Activated T-cell treated with anti-CD3 and anti-CD28 coated beads for 24 hours (primary cell): ENCODE measurements around the gene OR52W1.

Source experiments
- DNase-seq: peaks from one replicate; pipeline ENCODE4 v3.0.0-alpha.2; 2020; ENCODE audit warnings: low read depth

OR52W1 gene, protein sequence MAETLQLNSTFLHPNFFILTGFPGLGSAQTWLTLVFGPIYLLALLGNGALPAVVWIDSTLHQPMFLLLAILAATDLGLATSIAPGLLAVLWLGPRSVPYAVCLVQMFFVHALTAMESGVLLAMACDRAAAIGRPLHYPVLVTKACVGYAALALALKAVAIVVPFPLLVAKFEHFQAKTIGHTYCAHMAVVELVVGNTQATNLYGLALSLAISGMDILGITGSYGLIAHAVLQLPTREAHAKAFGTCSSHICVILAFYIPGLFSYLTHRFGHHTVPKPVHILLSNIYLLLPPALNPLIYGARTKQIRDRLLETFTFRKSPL

DNA sequence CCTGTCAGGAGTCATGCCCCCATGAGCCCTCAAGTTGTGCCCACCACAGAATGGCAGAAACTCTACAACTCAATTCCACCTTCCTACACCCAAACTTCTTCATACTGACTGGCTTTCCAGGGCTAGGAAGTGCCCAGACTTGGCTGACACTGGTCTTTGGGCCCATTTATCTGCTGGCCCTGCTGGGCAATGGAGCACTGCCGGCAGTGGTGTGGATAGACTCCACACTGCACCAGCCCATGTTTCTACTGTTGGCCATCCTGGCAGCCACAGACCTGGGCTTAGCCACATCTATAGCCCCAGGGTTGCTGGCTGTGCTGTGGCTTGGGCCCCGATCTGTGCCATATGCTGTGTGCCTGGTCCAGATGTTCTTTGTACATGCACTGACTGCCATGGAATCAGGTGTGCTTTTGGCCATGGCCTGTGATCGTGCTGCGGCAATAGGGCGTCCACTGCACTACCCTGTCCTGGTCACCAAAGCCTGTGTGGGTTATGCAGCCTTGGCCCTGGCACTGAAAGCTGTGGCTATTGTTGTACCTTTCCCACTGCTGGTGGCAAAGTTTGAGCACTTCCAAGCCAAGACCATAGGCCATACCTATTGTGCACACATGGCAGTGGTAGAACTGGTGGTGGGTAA is at the start of gene OR52W1:
Gene OR52W1, plus strand, starts transcription at position 51 of the 637 bp plus-strand sequence. Its CDS starts 0 bp downstream, at position 51.
- DNase-seq: no peak

DNA sequence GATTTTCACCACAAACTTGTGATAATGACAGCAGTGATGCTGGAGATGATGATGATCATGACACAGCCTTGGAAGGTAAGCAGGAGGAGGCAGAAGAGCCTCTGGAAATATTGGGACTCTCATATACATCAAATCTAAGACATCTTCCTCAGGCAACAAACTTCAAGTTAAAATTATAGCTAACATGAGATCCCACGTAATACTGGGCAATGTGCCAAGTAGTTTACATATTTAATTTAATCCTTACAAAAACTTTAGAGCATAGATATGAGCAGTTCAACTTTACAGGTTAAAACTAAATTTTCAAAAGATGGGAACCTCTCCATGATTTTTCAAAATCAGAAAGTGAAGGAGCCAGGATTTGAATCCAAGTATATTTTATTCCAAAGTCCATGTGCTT is 47.9 kb upstream of the OR52W1 start:
- no peak for DNase-seq

DNA sequence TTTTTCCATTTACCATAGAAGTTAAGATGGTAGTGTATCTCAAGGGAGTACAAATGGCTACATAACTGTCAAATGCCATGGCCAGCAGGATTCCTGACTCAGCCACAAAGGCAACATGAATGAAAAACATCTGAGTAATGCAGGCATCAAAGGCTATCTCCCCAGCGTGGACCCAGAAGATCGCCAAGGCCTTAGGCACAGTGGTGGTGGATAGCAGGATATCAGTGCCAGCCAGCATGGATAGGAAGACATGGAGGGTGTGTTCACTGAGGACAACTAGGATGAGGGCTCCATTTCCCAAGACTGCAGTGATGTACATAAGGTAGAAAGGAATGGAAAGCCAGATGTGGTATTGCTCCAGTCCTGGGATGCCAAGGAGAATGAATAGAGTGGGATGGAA is 46.9 kb upstream of the OR52W1 start:
- no peak for DNase-seq

DNA sequence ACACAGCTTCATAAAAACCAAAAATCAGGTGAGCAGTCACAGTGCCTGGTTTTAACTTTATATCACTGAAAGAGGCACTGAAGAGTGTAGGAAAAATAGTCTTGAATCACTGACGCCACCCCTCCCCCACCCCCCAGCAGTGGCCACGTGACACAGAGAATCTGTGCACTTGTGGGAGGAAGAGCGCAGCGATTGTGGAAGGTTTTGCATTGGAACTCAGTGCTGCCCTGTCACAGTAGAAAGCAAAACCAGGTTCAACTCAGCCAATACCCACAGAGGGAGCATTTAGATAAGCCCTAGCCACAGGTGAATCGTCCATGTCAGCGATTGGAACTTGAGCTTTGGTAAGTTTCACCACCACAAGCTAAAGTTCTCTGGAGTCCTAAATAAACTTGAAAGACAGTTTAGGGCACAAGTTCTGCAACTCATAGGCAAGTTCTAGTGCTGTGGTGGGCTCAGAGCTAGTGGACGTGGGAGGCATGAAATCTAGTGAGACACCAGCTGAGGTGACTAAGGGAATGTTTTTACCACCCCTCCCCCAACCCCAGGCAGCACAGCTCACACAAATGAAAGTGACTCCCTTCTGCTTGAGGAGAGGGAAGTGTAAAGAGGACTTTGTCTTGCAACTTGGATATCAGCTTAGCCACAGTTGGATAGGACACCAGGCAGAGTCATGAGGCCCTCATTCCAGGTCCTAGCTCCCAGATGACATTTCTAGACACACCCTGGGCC is 42.2 kb upstream of the OR52W1 start:
- DNase-seq: no peak

DNA sequence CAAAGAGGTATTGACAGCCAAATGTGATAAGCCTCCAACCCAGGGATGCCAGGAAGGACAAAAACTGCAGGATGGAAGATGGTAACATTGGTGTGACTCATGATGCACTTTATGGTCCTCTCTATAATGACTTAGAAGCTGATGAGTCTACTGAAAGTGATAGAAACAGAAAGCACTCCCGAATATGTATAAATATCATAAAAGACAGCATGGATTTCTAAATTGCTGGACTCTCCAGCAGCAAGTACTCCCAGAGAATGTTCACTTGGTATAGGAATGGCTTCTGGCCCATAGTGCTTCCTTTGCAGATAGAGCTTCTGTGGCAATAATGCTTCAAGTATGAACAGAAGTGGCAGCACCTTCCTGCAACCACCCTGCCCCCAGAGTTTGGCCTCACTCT is 28.8 kb upstream of the OR52W1 start, which contains the start of gene OR52B2:
Gene OR52B2, minus strand, starts transcription at position 101 of the 400 bp plus-strand sequence. Its CDS starts 0 bp downstream, at position 101.
- no peak for DNase-seq

DNA sequence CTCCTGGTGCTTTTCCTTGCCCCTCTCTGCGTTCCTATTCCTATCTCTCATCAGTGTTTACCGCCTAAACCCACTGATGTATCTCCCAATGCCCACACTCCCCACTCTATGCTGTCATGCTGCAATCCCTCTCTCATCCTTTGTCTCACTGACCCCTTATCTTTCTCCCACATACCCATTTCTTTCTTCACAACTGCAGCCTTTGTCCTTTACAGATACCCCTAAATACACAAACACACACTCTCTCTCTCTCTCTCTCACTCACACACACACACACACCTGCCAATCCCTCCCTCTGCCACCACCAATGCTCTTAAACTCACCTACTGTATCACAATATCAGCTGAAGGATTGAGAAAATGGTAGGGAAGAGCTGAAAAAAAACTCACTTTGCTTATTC is 23.6 kb upstream of the OR52W1 start:
- no peak for DNase-seq

DNA sequence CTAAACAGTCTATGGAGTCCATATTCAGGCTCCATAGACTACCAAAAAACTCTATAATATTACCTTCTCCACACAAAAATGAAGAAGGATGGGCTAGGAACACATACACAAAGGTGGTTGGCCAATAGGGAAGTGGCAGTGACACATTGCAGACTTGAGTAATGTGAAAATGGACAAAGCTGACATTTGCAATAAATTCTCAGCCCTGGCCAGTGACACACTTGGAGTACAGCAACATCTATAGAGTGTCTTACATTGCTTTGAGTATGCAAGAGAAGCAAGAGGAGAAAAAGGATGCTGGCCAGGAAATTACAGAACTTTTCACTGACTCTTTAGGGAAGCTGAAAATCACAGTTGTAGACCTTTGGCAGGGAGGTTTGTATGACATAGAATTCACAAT is 7.3 kb upstream of the OR52W1 start:
- DNase-seq: no peak

DNA sequence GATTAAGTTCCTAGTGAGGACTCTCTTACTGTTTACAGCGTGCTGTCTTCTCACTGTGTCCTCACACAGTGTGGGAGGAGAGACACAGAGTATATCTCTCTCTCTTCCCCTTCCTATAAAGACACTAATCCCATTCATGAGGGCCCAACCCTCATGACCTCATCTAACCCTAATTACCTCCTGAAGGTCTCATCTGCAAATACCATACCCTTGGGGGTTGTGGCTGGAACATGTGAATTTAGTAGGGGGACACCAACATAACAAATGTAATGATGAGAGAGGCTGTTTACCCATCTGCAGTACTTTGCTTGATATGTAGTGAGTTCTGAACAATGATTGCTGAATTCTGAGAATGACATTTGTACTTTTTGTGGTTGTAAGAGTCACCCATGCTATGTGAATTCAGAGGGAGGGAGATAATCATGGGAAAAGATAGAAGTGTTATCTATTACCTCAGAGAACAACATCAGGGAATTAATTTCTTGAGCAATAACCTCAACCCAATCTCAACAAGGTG is 4.9 kb upstream of the OR52W1 start:
- DNase-seq: no peak

DNA sequence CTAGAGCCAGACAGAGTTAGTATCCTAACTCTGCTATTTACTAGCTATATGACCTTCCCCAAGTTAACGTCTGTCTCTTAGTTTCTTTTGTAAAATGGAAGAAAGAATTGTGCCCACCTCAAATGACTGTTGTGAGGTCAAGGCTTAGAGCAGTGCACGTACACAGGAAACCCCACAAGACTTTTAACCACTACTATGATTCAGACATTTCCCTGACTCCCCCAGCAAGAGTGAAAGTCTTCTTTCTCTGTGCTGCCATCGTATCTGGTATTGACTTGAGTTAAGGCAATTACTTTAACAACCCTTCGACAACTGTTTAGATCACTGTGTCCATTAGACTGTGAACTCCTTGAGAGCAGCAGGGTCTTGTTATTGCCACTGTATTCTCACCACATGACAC is 2.6 kb upstream of the OR52W1 start:
- DNase-seq: no peak

DNA sequence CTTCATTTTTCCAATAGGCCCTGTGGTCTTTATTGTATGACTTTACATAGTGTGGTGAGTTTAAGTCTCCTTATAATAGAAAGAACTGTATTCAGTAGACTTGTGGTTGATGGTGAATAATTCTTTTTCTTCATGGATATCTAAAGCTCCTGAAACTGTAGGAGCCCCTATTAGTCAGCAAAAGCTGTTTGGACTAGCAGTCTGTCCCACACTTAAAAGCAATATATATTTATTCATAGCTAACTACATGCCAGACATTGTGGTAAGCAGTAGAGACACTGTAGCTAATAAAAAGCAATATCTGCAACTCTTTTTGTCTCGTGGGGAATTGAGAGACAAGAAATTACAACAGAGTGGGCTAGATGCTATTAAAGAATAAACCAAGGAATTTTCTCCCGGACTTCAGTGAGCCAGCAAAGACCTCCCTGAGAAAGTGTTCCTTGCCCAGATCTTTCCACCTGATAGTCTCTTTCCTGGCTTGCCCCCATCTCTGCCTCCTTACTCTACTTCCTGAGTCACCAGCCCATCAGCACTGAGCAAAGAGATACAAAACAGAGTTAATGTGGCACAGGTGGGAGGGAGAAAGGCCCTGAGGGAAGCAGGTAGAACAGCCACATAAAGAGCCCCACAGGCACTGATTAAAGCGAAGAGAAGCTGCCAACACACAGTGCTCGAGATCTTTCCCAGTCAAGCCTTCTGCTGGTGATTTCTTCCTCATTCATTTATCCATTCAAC is 1.4 kb upstream of the OR52W1 start:
- no peak for DNase-seq

DNA sequence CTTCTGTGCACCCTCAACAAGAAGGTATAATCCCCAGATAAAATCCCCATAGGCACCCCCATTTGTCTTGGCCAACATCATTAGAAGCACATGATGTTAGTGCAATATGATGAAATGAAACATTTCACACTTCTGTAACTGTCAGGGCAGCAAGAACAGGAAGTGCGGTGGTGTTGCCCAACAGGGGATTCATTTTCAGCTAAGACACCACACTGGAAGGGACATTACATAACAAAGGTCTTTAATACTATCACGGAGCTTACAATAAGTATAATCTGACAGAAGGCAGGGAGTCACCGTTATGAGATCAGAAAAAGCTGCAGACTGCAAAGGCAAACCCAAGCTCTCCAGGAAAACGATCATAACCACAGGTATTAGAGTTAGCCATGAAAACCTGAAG is 2.0 kb downstream of the OR52W1 start:
- no peak for DNase-seq

DNA sequence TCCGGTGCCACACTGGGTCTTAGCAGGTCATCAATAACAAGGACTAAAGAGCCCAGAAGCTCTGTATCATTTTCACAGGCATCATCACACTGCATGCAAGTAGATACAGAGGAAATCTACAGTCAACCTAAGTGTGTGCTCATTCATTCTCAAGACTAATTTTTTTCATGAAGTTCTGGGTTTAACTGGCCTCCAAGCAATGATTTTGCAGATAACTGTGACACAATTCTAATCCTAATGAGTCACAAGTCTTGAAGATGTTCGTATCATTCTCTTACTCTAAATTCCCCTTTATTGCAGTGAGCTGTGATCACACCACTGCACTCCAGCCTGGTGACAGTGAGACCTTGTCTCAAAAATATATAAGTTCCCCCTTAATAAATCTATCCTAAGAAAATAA is 2.5 kb downstream of the OR52W1 start:
- DNase-seq: no peak

DNA sequence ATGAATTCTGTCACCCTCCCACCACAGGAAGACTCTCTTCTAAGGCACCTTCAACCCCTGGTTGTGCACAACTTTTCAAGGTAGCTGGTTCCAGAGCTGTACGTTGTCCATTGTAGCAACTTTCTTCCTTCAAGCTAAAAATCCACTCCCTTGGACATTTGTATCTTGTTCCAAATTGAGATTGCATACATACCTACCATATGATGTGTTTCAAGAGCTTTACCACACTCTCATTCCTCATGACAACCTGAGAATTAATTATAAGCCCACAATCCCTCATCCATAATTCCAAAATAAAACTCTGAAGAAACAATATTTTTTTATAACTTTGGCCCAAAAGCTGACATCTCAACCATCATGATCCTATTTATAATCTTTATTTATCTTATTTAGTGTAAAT is 3.0 kb downstream of the OR52W1 start:
- DNase-seq: no peak

DNA sequence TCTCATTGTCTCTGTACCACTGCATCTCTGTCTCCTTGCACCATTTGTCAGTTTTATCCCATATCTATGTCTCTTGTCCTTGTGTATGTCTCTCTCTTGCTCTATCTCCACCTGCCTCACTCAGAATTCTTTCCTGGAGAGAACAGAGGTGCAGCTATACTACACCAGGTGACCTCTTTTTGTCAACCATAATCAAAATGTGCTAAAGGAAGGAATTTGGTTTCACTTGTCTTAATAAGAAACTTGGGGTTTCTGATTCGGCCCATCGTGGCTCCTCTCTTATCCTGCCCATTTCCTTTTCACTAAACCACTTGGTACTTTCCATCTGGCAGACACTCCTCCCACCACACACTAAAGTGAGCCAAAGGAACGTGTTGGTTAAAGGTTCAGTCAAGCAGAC is 4.3 kb downstream of the OR52W1 start:
- no peak for DNase-seq

DNA sequence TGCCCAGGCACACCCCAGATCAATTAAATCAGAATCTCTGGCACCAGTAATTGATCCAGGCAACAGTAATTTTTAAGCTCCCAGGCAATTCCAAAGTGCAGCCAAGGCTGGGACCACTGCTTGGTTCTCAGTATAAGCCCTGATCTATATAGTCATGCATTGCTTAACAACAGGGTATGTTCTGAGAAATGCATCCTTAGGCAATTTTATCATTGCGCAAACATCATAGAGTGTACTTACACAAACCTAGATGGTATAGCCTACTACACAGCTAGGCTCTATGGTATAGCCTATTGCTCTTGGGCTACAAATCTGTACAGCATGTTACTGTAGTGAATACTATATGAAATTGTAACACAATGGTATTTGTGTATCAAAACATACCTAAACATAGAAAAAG is 5.7 kb downstream of the OR52W1 start:
- no peak for DNase-seq

DNA sequence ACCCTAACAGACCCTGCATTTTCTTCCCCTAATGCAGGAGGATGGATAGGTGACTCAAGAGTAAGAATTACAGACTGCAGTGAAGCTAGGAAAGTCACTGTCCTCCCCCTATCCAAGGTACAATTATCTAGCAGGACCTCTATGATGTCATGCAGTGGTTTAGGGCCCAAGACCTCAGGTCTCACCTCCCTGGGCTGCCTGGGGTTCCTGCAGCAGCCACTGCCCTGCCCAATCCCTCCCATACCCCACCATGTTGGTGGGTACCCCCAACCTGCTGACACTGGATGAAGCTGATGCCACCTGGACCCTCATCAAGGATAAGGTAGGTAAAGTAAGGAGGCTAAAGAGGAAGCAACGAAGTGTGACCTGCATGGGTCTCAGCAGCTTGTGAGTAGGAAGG is 6.3 kb downstream of the OR52W1 start, which contains the start of gene C11orf42:
Gene C11orf42, plus strand, starts transcription at position 192 of the 400 bp plus-strand sequence. Its CDS starts 59 bp downstream, at position 251.
- DNase-seq: no peak

DNA sequence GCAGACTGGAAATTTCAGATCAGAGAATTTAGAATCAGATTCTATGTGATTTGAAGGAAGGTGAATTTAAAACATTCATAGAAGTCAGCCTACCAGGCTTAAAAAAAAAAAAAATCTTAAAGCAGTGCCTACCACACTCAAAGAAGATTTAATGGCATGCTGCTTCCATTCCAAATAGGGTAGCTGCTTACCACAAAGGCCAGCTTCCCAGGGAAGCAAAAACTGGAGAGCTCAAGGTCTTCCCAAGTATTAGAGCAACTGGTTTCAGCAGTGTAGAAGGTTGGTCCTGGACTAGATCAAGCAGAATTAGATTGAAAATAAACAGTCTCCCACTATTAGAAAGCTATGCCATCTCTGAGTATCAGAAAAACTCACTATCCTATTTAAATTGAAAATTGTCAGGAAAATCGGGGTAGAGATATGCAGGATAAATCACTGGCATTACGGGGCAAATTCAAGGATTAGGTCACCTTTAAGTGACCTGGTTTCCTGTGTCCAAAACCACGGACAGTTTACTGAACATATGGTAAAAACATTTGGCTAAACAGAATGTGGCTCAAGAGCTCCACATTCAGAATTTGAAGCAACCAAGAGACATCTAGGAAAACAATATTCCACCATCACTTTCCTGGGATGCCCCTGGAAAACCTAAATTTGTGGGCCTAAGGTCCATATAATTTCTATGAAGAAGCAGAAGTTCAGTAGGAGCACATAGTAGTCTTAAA is 7.6 kb downstream of the OR52W1 start:
- DNase-seq: no peak

DNA sequence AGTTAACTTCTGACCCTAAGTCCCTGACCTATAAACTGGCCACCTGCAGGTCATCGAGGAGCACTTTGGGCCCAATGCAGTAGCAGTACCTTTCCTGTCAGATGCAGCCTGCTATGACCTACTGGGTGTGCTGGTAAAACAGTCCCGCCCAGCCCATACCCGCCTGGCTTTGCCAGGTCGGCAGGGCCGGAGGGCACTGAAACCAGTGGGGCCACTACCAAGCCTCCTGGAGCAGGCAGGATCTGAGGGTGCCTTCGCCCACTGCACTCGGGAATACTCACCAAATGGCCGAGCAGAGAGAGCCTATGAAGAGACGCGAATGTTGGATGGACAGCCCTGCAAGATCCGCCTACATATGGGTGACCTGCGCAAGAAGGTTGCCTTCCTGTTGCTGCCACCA is 10.8 kb downstream of the OR52W1 start:
- DNase-seq: no peak

DNA sequence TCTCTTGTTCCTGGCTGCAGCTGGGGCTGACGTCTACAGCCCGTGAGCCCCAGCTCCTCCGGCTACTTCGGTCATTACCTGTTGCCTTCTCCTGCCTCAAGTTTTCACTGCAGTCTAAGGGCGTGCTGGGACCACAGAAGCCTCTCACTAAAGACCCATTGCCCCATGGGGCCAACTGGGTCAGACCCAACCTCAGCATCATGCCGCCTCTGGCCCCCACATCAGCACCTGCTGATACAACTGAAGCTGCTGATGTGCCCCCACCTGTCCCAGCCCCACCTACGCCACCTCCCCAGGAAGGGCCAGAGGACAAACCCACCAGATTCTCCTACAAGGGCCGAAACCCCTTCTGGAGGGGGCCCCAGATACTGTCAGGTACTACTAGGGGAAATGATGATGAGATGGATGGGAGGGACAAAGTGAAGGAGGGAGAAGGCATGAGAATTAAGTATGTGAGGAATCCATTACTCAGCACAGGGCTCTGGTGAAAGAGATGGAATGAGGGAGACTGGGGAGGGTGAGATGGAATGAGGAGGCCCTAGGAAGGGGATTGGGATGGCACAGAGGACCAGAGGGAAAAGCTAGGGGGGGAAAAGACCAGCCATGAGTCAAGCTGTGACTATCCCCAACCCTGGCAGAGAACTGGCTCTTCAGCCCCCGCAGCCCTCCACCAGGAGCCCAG is 11.4 kb downstream of the OR52W1 start:
- DNase-seq: no peak

DNA sequence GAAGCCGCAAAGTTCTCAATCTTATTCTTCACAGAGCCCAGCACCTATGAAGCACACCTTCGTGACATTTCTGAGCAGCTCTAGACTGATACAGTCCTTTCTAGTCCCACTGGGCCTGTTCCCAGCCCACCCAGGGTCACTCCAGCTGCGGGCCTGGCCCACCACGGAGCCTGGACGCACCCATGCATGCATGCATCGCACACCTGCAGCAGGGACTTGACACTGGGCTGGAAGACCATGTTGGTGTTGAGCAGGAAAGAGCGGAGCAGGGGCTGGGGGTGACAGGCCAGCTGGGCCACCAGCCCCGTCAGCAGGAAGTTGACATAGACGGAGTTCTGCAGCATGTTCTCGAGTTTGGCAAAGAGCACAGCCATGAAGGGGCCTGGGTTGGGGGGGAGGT is 15.5 kb downstream of the OR52W1 start:
- no peak for DNase-seq

DNA sequence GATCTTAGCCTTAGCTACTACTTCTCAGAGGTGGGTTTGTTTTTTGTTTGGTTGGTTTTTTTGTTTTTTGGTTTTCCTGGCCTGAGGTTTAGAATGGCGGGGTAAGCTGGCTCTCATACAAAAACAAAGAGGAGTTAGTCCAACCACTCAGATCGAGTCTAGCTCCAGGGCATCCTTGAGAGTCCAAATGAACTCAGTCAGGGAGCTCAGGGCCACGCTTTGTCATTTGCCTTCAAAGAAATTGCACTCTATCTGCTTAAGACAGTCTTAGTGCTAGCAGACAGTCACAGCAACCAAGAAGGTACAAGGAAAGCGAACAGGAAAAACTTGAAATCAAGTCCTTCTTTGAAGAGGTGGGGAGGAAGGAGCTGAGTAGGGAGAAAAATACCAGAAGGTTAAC is 17.5 kb downstream of the OR52W1 start:
- no peak for DNase-seq
